GOT3 (cell line): Measurements from ENCODE around the gene TMEM182.

ENCODE experiments used
- DNase-seq: peaks from one replicate; lab custom pipeline; 2025; ENCODE audit warnings: mixed read lengths; lab: John Stamatoyannopoulos, UW

Gene TMEM182

DNA sequence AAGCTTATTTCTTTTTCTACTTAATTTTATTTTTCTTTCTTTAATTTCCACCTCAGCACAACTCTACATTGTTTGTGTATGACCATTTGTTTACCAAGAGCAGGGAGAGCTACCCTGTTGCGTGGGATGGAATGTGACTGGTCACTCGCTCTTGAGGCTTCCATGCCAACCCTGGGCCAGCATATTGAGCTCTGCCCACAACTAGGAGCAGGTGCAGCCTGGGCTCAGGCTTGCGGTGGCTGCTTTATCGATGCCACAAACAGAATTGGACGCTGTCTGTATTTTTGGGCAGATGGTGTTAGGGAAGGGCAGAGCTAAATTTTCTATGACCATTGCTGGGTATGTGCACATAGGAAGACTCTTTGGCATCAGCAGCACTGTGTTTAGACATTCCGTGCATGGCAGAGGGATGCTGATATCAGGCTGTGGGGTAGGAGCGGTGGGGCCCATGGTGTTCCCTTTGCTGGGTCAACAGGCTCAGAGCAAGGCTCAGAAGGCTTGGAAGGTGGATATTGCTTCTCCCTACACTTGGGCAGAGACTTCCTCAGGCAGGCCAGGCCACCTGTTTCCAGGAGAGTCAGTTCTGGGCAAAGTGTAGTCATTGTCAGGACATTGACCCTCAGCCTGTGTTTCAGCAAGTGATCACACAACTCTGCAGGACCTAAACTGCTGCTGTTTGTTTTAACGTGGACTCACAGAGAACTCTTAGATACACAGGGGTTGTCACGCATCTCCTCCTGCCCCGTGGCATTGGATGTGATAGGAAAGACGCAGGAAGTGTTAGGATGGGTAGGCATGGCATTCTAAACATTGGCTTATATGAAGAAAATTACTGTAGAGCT, 40.2 kb downstream of the TMEM182 start:
- DNase-seq: no peak

DNA sequence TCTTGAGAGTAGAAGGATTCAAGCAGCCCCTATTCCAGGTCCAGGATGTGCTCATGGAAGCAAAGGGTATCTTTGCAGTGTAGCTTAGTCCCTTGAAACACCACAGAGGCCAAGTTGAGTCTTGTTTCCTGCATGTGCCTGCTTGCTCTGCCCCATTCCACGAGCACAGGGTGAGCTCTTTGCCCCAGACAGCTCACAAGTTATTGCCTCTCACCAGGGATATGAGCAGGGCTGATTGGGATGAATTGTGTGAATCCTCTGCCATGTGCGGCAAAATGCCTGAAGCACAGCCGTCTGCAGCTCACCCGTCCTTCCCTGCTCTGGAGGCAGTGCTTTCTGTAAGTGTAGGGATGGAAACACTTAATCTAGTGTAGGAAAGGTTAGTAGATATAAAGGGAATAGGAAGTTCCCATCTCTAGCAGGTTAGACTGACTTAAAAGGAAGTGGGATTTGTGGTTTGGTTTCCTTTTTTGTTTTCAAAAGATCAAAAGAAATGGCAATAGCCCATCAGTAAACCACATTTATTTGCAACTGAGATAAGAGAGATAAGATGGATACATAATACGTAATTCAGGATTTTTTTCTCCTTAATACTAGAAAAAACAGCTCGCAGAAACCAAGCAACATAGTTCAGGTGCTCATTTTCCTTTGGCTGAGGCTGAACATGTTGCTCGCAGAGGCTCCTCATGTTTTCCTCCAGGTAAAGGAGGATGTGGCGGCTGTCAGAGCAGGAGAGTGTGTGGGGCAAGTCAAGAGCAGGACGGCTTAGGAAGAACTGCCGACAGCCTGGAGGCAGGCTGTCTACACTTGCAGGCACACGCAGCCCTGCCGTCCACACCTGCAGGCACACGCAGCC, 41.4 kb downstream of the TMEM182 start:
- DNase-seq: no peak

DNA sequence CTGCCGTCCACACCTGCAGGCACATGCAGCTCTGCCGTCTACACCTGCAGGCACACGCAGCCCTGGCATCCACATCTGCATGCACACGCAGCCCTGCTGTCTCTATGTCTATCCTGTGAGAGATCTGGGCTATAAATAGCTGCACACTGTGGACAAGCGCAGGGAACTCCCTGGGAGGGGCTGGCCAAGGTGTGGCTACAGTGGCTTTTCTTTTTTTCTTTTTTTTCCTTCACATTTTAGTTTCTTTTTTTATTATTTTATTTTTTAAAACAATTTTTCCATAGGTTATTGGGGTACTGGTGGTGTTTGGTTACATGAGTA, 42.0 kb downstream of the TMEM182 start:
- DNase-seq: no peak

DNA sequence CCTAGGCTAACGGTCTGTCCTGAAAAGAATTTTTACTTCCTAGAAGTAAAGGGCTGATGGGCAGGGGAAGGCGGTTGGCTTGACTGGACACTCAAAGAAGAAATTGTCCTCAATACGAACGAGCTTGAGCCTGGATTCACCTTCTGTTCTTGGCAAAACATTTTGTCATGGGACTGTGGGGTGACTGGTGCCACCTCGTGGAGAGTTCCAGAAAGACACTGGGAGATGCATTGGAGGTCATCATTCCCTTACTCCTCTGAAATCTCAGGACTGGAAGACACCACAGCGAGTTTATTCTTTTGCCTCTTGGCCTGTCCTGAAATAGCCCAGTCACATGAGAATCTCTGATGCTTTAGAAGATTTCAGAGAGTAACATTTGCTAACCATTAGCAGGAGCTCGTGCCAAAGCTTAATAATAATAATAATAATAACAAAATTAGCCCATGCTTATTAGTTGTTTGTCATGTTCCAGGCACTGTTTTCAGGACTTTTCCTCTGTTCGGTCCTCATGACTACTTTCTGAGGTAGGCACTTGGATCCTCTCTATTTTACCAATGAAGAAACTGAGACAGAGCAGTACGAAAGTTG, 44.5 kb downstream of the TMEM182 start:
- no peak for DNase-seq

DNA sequence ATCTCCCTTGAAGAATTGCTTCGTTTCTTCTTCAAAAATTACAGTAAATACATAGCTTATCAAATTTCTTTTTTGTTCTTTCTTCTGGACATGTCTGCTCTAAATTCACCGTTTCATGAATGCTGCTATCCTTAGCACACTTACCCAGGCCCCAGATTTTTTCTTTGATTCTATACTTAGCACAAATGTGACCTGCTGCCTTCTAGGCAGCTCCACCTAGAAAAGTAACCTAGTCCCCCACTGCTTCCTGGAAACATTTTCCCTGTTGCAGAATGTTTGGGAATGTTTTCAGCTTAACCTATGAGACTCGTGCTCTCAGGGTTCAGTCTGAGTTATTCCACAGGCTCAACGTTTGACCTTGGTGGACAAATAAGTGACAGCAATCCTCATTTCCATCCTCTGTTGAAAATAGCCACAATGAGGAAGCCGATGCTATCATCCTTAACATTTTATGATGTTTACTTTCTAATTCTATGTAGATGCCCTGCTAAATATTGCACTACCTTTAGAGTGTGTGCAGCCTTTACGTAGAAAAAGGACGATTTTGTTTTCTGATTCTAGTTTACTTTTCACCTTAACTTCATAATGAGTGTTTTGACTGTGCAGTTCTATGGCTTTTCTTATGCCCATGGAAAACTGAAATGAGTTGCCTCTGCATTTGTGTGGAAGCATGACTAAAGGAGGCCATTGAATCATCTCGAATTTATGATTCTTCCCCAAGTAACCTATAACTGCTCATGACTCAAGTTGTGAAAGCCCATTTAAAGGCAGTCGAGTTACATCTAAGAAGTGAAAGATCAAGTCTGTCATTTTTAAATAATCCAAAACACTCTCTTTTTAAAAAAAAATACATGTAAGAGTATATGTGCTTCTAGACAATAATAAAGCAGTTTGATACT, 47.7 kb downstream of the TMEM182 start:
- DNase-seq: no peak

DNA sequence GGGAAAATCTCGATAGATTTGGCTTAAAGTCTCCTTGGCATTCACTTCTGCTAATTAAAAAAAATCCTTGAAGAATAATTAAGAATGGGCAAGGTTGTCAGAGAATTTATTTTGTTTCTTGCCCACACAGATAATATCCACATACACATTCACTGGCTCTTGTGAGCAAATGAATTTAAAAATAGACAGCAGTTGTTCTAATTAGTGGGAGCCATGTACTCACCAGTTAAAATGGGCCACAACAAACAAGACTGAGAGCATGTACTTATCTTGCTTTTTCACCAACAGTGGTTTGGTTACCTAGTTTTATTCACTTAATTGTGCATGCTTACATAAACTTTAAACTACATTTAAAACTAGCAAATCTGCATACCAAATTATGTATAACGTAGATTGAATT, 53.5 kb downstream of the TMEM182 start:
- no peak for DNase-seq

DNA sequence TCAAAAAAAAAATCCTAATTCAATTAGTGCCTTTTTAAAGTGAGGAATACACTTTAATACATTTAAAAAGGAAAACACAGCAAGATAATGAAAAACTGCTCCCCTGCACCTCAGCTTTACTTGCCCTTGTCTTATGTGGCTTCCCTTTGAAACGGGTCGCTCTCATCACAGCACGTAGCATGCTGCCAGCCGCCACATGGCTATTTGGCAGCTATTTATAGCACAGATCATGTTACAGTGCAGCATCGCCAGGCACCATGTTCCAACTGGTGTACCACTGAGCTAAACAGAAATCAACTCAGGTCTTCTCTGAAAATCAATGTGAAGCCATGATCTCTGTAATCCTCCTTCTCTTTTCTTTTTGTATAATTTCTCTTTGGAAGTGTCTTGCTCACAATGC, 65.1 kb downstream of the TMEM182 start:
- no peak for DNase-seq

DNA sequence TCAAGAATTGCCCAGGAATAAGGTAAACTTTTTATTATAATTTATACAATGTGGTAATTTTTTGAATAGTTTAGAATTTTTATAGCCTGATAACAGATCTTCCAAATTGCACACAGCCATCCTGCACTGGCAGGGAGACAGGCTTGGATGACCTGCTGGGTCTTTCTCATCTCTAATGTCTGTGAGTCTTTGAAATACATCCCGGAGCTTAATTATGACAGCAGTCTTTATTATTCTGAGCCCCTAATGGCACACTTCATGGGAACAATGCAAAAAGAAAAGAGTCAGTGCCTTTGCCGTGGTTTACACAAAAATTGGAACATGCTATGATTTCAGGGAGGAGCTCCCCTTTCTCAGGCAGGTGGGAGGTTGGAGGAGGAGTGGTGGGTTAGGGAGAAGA, 71.0 kb downstream of the TMEM182 start:
- no peak for DNase-seq

DNA sequence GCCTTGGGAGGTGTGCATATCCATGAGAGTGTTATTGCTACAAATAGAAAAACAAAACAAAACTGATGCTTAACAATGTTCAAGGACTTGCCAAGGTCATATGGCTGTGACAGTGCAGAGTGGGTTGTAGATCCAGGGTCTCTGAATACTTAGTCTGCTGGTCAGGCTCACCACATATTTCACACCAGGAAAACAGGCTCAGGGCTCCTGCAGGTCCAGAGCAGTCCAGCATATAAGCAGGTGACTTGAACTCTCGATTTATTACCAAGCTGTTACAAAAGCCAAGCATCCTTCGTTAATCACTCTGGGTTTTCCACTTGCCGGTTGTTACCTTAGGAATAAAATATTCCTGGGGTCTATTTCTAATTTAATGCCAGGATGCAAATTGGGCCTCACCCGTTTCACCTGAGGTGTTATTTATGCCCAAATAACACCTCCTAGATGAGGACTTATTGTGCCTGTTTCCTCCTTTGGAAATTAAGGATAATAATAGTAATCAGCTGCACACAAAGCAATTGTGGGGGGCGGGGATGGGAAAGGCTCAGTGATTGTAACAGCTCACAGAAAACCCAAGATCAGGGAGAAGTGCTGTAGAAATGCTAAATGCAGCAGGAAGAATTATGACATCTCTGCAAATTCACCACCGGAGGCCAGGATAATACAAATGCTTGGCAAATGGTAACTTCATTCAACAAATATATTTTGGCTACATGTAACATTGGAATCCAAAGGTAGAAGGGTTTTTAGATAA, 72.9 kb downstream of the TMEM182 start:
- no peak for DNase-seq

DNA sequence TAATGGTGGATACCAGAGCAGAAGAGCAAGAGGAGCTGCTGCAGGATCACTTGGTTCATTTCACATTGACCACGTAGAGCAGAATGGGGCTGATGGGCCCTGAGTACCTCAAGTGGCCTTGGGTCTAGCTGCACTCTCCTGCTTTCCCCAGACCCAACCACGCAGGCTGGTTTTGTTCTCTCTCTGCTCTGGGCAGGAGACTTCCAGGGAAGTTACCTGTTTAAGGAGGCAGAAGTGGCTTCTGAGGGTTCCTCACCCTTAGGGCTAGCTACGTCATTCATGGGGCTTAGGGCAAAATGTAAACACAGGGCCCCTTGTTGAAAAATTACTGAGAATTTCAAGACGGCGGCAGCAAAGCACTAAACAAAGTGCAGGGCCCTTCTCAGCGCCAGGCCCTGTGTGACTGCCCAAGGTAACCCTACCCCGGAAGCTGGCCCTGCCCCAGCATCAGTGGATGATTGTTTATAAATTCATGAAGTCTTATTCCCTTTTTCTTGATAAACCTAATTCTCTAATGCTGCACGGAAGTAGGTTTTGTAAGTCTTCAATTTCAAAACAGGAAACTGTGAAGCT, 75.9 kb downstream of the TMEM182 start:
- no peak for DNase-seq

DNA sequence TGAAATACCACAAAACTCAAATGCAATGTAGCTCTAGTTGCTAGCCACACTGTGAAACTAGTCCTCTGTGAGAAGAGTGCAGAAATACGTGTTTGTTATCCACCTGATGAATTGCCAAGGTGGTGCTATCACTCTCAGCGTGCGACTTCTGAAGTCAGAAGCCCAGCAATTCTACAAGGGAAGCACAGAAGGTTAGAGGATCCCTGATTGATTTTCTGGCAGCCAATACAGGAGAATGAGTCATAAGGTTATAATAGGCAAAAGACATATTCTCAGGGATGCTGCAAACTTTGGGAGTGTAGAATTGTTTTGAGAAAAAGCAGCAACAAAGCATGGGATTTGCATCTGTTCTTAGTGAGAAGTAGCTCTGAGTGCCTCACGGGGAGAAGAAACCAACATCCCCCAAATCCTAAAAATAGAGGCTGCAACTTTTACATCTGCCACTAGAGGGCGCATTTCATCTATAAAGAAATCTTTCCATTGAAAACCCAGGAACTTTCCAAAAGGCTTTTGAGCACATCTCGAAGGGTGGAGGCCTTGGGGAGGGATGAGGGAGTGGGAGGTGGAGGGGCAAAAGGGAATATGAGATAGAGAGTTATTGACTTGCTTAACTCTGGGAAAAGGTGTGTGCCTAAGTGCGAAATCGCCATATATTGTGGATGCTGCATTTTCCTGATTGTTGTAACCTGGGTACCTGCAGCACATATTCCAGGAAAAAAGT, 78.0 kb downstream of the TMEM182 start:
- DNase-seq: no peak

DNA sequence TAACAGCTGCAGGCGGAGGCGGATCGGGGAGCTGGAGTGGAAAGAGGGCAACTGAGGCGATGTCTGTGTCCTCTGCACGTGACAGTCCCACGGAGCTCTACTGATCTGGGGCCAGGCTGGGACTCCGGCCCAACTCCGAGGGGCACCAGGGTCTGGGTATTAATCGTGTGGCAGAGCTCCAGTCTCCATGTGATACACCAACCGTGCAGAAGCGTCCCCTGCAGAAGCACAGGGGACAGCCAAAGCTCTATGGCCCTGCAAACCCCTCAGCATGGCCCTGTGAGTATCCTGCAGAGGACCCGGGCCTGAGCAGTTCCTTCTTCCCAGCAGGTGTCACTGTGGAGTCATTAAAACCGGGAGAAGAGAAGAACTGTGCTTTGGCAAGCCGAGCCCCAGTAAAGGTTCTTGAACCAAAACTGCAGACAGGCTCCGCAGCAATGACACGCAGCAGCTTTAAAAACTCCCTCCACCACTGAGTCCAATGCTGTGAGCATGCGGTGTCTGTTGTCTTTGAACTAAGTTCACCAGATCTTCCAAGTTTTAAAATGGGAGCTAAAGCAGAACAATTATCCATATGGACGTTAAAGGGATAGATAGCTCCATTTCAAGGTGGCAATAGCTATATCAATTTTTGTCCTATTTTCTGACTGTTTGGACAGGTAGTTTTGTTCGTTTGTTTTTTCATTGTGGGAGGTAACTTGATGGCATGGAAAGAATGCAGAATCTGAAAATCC, 79.4 kb downstream of the TMEM182 start:
- peak; percentile 33 for DNase-seq

DNA sequence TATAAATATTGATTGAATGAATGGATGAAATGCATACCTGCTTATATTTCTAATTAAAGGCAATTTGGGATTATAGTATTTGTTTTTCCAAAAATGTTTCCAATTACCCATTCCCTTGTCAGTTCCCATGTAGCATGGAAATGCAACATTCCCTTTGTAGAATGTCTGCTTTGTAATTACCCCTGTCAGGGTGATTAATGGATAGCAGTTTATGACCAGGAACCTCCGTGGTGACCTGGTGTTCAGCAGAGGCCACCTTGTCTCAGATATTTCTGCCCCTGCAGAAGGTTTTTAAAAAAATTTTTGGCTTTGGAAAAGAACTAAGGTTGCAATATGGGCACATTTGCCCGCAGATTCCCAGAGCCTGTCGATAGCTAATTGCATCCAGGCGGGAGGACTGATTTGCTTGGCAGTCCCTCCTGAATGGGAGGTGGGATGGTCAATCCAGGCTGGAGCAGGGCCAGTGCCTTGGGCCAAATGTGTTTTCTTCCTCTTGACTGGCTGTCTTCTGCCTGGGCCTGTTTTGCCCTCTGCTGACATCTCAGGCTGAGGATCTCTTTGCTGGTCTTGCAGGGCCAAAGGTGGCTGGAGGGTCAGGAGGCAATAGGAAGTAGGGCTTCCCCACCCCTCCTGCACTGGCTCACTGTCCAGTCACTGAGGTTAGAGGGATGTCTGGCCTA, 82.1 kb downstream of the TMEM182 start:
- DNase-seq: no peak

DNA sequence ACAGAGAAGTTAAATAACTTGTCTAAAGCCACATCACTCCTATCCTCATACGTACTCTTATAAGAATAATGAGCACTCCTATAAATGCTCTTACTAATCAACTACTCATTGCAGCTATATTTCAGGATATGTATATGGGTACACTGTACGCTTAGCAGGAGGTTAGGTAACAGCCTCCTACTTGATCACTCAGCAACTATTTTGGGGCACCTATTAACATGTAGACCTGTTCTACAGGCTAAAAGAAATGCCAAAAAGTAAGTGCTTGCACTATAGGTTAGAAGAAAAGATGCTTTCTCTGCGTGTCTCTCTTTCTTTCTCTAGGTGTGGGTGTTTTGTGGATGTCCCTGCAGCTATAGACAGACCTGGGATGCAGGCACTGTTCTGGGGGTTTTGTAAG, 83.1 kb downstream of the TMEM182 start:
- no peak for DNase-seq

DNA sequence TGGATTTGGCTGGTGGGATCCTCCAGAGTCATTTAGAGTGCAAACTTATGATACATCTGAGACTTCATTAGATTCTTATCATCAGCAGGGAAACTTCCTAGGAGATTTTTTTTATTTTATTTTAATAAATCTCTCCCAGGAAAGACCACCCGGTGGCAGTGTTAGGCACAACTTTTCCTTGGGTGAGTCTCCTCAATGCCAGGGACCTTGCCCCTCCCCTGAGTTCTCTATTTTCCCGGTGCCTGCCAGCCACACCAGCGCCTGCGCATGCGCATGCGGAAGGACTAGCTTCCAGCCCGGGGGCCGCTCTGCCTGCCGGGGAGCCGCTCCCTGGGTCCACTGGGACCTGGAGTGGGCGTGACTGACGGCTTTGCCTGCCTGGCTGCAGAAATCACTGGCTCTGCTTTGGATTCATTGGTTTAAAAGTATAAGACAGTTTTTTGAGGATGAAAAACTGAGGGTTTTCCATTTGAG, 86.6 kb downstream of the TMEM182 start:
- peak; percentile 82 for DNase-seq

DNA sequence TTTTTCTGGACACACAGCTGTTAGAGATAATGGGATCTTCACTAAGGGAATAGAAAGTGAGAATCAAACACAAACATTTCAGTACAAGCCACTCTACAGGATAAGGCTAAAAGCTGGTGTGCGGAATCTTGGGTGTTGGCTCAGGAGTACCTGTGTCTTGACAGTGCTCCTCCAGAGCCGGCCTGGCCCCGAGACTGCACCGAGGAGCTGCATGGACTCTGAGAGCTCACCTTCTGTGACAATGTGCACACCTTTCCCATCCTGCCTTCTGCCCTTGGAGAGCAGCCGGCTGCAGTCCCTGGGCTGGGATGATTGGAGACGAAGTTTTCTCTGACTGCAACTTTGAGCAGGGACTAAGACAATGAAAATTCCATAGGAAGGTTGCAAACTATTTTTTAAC, 89.1 kb downstream of the TMEM182 start:
- no peak for DNase-seq

DNA sequence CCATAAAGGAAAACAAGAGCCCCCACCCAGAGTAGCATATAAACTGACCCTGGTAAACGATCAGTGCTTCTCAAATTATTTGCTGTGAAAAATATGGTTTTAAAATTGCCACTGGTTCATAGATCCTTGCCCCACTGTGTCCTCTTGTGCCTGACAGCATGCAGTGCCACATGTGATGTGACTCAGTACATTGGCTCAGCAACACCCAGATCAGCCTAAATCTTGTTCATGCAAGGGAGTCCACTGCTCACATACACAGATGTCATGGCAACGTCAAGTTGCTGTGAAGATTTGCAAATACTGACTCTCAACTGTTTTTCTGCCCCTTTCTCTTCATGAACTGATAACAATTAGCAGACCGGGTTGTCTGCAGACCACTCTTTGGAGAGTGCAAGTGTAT, 91.0 kb downstream of the TMEM182 start:
- DNase-seq: no peak
